WERI-Rb-1 (cell line): ENCODE results near the gene FAM25A.

Source experiments
- DNase-seq: peaks from one replicate; pipeline ENCODE4 v3.0.0-alpha.2; 2020
- H3K27ac ChIP-seq: fragments of 250-450 bp; sonication (Bioruptor Pico); 2 replicates; pipeline ENCODE4 v1.5.1; 2020; ENCODE audit warnings: mild to moderate bottlenecking, moderate library complexity
- H3K27me3 ChIP-seq: fragments of 250-450 bp; sonication (Bioruptor Pico); 2 replicates; pipeline ENCODE4 v1.5.1; 2021; ENCODE audit warnings: mild to moderate bottlenecking, low read depth, moderate library complexity; ENCODE audit not compliant: insufficient read depth, severe bottlenecking
- H3K36me3 ChIP-seq: fragments of 250-450 bp; sonication (Bioruptor Pico); 2 replicates; pipeline ENCODE4 v1.5.1; 2020; ENCODE audit warnings: mild to moderate bottlenecking, moderate library complexity
- H3K4me3 ChIP-seq: 2 replicates; pipeline ENCODE4 v1.5.1; 2011; ENCODE audit warnings: low read depth, mild to moderate bottlenecking, control low read depth, low read length
- H3K9me3 ChIP-seq: fragments of 250-450 bp; sonication (Bioruptor Pico); 2 replicates; pipeline ENCODE4 v1.5.1; 2021; ENCODE audit warnings: mild to moderate bottlenecking, moderate library complexity; ENCODE audit not compliant: severe bottlenecking
- CTCF ChIP-seq: IDR thresholded peaks from 2 replicates; pipeline ENCODE4 v1.5.1; 2011; ENCODE audit warnings: low read depth, mild to moderate bottlenecking, control low read depth, inconsistent platforms, low read length

FAM25A gene

GRCh38 chr10:87068281-87068680 lies 48.2 kb downstream of the FAM25A start:
- H3K4me3 ChIP-seq = no peak overlapping the region
- H3K36me3 ChIP-seq = peaks cover 59% of the 10 kb centered on the region
- no peaks in the 10 kb centered on the region for H3K27me3 ChIP-seq
- no peak for DNase-seq
- no peaks in the 10 kb centered on the region for H3K9me3 ChIP-seq
- H3K27ac ChIP-seq = no peak overlapping the region
- TF ChIP-seq CTCF = no peak

- TF ChIP-seq CTCF = no peak
- Histone ChIP-seq H3K36me3 (peaks cover 40% of the 10 kb centered on the region), H3K9me3 (no peaks in the 10 kb centered on the region), H3K4me3 (no peak overlapping the region), H3K27me3 (no peaks in the 10 kb centered on the region), H3K27ac (no peak overlapping the region)
- DNase-seq = no peak
These were observed 52.4 kb downstream of the FAM25A start for GRCh38 chr10:87072449-87072848.
